Thyroid gland (tissue), 4 donors: ENCODE results near the gene TLE5. TPM values are rescaled to one million over a fixed set of nuclear protein-coding genes. Genes with fewer than 3 reads are reported as not detected.

ENCODE experiments used
- DNase-seq, 2 donors: peaks; one replicate each; pipeline ENCODE4 v3.0.0-alpha.2; 2019
- H3K27ac ChIP-seq, 3 donors: fragments of 200-600 bp; sonication (generic); 1 replicate in 2 of 3; 2 replicates in 1 of 3; pipeline ENCODE4 v1.5.1; 2016 to 2019; ENCODE audit warnings: mild to moderate bottlenecking in 1 of 3, moderate library complexity in 1 of 3
- H3K27me3 ChIP-seq: fragments of 200-600 bp; sonication (generic); one replicate; pipeline ENCODE4 v1.5.1; 2019
- H3K36me3 ChIP-seq, 2 donors: fragments of 200-600 bp; sonication (generic); one replicate each; pipeline ENCODE4 v1.5.1; 2016 to 2019
- H3K4me1 ChIP-seq, 2 donors: fragments of 200-600 bp; sonication (generic); one replicate each; pipeline ENCODE4 v1.5.1; 2017 to 2019
- H3K4me3 ChIP-seq, 3 donors: fragments of 200-600 bp; sonication (generic); replicated peaks in 1 of 3; 1 replicate in 2 of 3; 2 replicates in 1 of 3; pipeline ENCODE4 v1.5.1; 2016; ENCODE audit warnings: mild to moderate bottlenecking in 1 of 3
- H3K9me3 ChIP-seq: fragments of 200-600 bp; sonication (generic); one replicate; pipeline ENCODE4 v1.5.1; 2017
- POLR2A ChIP-seq, 2 donors: fragments of 450-650 bp; IDR thresholded peaks; one replicate each; pipeline ENCODE4 v1.6.1; 2017; ENCODE audit warnings: antibody characterized with exemption in 2 of 2, mild to moderate bottlenecking in 2 of 2, moderate library complexity in 1 of 2
- WGBS, 2 donors: methylation state at CpG; one replicate each; pipeline ENCODE4 v1.1.5; 2017; 5-methylcytosine and 5-hydroxymethylcytosine counted together
- intact Hi-C: fragments of 100-400 bp; cut with DNase I; formaldehyde crosslinking; loops from one replicate; pipeline ENCODE4 v1.15.1; 2023
- total RNA-seq, 4 donors: library from RNA; depleted of rRNA; stranded (reverse); fragments of >200 nt; gene quantifications; one replicate each; pipeline ENCODE4 v1.2.3, GENCODE V29; 2016
- TF ChIP-seq, protein P1 (sequence below), 6 experiments: fragments of 200-600 bp in 3 of 6; fragments of 450-650 bp in 3 of 6; sonication (generic) in 3 of 6; IDR thresholded peaks; one replicate each; pipeline ENCODE4 v1.5.1; 2016 to 2019; ENCODE audit warnings: antibody characterized with exemption in 6 of 6, mild to moderate bottlenecking in 2 of 6, inconsistent platforms in 1 of 6, moderate library complexity in 1 of 6

Gene TLE5
- total RNA-seq, 4 donors from 2014 or later: 398 to 892 (median 498) TPM

DNA sequence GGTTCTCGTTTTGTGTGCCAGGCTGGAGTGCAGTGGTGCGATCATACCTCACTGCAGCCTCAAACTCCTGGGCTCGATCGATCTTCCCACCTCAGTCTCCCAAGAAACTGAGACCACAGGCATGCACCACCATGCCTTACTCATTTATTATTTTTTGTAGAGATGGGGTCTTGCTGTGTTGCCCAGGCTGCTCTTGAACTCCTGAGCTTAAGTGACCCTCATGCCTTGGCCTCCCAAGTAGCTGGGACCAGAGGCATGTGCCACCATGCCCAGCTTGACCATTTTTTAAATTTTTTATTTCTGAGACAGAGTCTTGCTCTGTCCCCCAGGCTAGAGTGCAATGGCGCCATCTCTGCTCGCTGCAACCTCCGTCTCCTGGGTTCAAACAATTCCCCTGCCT lies 21.7 kb upstream of the TLE5 start:
- Histone ChIP-seq H3K27me3 (no peaks in the 10 kb centered on the region), H3K27ac (no peak overlapping the region), H3K4me1 (peaks cover 0 to 9% of the 10 kb centered on the region in 2 donors), H3K9me3 (no peaks in the 10 kb centered on the region), H3K4me3 (no peak overlapping the region), H3K36me3 (no peaks in the 10 kb centered on the region)
- TF ChIP-seq POLR2A (IDR thresholded peaks at IDR 0.05): no peak
- TF ChIP-seq, protein P1, sequence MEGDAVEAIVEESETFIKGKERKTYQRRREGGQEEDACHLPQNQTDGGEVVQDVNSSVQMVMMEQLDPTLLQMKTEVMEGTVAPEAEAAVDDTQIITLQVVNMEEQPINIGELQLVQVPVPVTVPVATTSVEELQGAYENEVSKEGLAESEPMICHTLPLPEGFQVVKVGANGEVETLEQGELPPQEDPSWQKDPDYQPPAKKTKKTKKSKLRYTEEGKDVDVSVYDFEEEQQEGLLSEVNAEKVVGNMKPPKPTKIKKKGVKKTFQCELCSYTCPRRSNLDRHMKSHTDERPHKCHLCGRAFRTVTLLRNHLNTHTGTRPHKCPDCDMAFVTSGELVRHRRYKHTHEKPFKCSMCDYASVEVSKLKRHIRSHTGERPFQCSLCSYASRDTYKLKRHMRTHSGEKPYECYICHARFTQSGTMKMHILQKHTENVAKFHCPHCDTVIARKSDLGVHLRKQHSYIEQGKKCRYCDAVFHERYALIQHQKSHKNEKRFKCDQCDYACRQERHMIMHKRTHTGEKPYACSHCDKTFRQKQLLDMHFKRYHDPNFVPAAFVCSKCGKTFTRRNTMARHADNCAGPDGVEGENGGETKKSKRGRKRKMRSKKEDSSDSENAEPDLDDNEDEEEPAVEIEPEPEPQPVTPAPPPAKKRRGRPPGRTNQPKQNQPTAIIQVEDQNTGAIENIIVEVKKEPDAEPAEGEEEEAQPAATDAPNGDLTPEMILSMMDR (IDR thresholded peaks at IDR 0.05): no peak
- intact Hi-C loops: no loop called here
- DNase-seq: no peak
- WGBS, 2 donors: 94% methylated on average over 7 of the region's 7 CpGs

- Histone ChIP-seq H3K27me3 (no peaks in the 10 kb centered on the region), H3K9me3 (no peaks in the 10 kb centered on the region), H3K36me3 (no peaks in the 10 kb centered on the region), H3K27ac (no peak overlapping the region), H3K4me1 (peaks cover 0 to 9% of the 10 kb centered on the region in 2 donors), H3K4me3 (no peak overlapping the region)
- intact Hi-C loops: no loop called here
- WGBS, 2 donors: 94 to 98% methylated on average over 10 of the region's 10 CpGs
- DNase-seq: no peak
- TF ChIP-seq, protein P1 (IDR thresholded peaks at IDR 0.05): no peak
- TF ChIP-seq POLR2A (IDR thresholded peaks at IDR 0.05): no peak
These were observed 20.0 kb upstream of the TLE5 start for GRCh38 chr19:3082331-3082730.

- TF ChIP-seq, protein P1 (IDR thresholded peaks at IDR 0.05): no peak
- TF ChIP-seq POLR2A (IDR thresholded peaks at IDR 0.05): no peak
These were observed 18.0 kb upstream of the TLE5 start for GRCh38 chr19:3080286-3080685.

DNA sequence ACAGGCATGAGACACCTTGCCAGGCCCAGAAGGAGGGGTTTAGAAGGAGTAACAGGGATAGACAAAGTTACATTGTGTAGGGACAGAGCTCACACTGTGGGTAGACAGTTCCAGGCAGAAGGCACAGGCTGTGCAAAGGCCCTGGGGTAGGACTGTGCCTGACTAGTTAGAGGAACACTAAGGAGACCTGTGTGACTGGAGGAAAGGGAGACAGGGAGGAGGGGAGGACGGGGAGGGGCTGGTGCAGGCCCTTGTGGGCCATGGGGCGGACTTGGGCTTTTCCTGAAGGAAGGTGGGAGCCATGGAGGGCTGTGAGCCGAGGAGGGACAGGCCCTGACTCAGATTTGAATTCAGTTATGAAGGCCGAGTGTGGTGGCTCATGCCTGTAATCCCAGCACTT lies 17.3 kb upstream of the TLE5 start:
- no peaks in the 10 kb centered on the region for H3K27me3 ChIP-seq
- intact Hi-C loops: loop anchor here (10.0 kb wide), 1 partner anchor 85 kb away; no protein-coding TSS in a partner anchor
- H3K27ac ChIP-seq: no peak overlapping the region
- H3K4me1 ChIP-seq: peaks cover 11 to 24% of the 10 kb centered on the region in 2 donors
- no peak for DNase-seq
- 71 to 81% methylated on average over 4 of the region's 4 CpGs for WGBS, 2 donors
- H3K4me3 ChIP-seq: no peak overlapping the region
- H3K36me3 ChIP-seq: no peaks in the 10 kb centered on the region
- no peaks in the 10 kb centered on the region for H3K9me3 ChIP-seq
- no peak for TF ChIP-seq POLR2A (IDR thresholded peaks at IDR 0.05)
- TF ChIP-seq, protein P1 (IDR thresholded peaks at IDR 0.05): no peak

More at GRCh38 chr19:3080286-3080685, 18.0 kb upstream of the TLE5 start:
- H3K36me3 ChIP-seq: no peaks in the 10 kb centered on the region
- no peak overlapping the region for H3K27ac ChIP-seq
- intact Hi-C loops: no loop called here
- 51 to 58% methylated on average over 9 to 11 of the region's 12 CpGs for WGBS, 2 donors
- H3K4me3 ChIP-seq: no peak overlapping the region
- DNase-seq: no peak
- H3K27me3 ChIP-seq: no peaks in the 10 kb centered on the region
- H3K4me1 ChIP-seq: peaks cover 8 to 18% of the 10 kb centered on the region in 2 donors
- H3K9me3 ChIP-seq: no peaks in the 10 kb centered on the region

DNA sequence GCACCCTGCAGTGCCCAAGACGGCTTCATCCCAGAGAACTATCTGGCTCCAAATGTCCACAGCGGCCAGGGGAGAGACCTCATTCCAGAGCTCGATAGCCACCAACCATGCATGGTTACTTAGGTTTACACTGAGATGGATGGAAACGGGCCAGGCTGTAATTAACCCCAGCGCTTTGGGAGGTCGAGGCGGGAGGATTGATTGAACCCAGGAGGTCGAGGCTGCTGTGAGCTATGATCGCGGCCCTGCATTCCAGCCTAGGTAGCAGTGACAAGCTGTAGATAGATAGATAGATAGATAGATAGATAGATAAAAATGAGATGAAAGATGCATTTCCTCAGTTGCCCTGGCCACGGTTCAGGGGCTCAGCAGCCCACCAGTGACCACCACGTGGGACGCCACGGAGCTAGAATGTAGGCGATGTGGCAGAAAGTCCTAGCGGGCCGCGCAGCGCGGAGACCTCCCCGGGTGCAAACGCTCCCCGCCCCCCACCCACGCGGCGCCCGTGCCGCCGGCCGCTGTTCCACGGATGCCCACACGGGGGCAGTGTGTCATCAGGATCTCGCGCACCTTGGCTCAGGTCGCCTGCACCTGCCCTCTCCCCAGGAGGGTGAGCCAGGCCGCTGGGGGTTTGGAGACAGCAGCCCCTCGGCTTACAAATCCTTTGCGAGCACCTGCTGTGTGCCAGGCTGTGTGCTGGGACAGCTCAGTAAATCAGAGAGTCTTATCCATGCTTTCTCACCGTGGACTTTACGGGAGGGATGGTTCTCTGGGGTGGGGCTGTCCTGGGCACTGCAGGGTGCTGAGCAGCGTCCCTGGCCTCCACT lies 13.5 kb upstream of the TLE5 start:
- WGBS, 2 donors: 6 to 8% methylated on average over 27 to 34 of the region's 41 CpGs
- DNase-seq: peak; percentile 59 to 66
- intact Hi-C loops: loop anchor here (2.0 to 10.0 kb wide), 2 partner anchors 29 to 89 kb away; no protein-coding TSS in a partner anchor

More for the DNA sequence above, 13.5 kb upstream of the TLE5 start:
- no peak for TF ChIP-seq POLR2A (IDR thresholded peaks at IDR 0.05)
- TF ChIP-seq, protein P1 (IDR thresholded peaks at IDR 0.05): peak; percentile 73 to 97 (median 92)
- no peak overlapping the region for H3K4me3 ChIP-seq
- peaks cover 11 to 29% of the 10 kb centered on the region in 2 donors for H3K4me1 ChIP-seq
- no peaks in the 10 kb centered on the region for H3K36me3 ChIP-seq
- no peaks in the 10 kb centered on the region for H3K9me3 ChIP-seq
- H3K27ac ChIP-seq: peak overlapping the region; percentile 34 to 65 (median 47)
- no peaks in the 10 kb centered on the region for H3K27me3 ChIP-seq
